ENCODE results near the gene ATP2C2.

The ATP2C2 gene

DNA sequence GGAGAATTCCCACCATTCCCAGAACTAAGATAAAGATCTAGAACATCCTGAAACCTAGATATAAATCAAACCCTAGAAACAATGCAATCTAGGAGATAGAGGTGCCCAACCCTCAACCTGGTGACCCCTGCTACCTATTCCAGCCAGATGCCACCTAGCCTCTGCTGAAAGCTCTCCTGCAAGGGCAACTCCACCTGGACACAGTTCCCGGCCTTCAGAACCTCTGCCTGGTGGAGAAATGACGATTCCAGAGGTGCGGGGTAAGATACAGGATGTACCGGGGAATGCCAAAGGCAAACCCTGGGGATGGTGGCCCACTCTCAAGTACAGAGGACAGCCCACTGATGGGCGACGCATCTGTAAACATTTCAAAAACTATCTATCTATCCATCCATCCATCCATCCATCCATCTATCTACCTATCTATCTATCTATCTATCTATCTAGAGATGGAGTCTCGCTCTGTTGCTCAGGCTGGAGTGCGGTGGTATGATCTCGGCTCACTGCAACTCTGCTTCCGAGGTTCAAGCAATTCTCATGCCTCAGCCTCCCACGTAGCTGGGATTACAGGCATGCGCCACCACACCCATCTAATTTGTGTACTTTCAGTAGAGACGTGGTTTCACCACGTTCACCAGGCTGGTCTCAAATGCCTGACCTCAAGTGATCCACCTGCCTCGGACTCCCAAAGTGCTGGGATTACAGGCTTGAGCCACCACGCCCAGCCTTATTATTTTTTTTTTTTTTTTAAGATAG lies 117.1 kb downstream of the ATP2C2 start:
- TF ChIP-seq ZNF70 (CRISPR knock-in tag; IDR thresholded peaks at IDR 0.05) (no peak), ZC3H10 (CRISPR knock-in tag; IDR thresholded peaks at IDR 0.05) (no peak), ISL1 (CRISPR knock-in tag; IDR thresholded peaks at IDR 0.05) (no peak), GLIS3 (CRISPR knock-in tag; IDR thresholded peaks at IDR 0.05) (no peak), ZFP30 (CRISPR knock-in tag; IDR thresholded peaks at IDR 0.05) (no peak), ESRRG (CRISPR knock-in tag; IDR thresholded peaks at IDR 0.05) (no peak), CSDC2 (CRISPR knock-in tag; IDR thresholded peaks at IDR 0.05) (no peak), ARNTL (CRISPR knock-in tag; IDR thresholded peaks at IDR 0.05; ENCODE audit: borderline replicate concordance, low read depth) (no peak), PPARA (CRISPR knock-in tag; IDR thresholded peaks at IDR 0.05; ENCODE audit: borderline replicate concordance) (no peak)
- TF ChIP-seq, protein P1, sequence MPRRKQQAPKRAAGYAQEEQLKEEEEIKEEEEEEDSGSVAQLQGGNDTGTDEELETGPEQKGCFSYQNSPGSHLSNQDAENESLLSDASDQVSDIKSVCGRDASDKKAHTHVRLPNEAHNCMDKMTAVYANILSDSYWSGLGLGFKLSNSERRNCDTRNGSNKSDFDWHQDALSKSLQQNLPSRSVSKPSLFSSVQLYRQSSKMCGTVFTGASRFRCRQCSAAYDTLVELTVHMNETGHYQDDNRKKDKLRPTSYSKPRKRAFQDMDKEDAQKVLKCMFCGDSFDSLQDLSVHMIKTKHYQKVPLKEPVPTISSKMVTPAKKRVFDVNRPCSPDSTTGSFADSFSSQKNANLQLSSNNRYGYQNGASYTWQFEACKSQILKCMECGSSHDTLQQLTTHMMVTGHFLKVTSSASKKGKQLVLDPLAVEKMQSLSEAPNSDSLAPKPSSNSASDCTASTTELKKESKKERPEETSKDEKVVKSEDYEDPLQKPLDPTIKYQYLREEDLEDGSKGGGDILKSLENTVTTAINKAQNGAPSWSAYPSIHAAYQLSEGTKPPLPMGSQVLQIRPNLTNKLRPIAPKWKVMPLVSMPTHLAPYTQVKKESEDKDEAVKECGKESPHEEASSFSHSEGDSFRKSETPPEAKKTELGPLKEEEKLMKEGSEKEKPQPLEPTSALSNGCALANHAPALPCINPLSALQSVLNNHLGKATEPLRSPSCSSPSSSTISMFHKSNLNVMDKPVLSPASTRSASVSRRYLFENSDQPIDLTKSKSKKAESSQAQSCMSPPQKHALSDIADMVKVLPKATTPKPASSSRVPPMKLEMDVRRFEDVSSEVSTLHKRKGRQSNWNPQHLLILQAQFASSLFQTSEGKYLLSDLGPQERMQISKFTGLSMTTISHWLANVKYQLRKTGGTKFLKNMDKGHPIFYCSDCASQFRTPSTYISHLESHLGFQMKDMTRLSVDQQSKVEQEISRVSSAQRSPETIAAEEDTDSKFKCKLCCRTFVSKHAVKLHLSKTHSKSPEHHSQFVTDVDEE (CRISPR knock-in tag; IDR thresholded peaks at IDR 0.05): no peak
- TF ChIP-seq, protein P2, sequence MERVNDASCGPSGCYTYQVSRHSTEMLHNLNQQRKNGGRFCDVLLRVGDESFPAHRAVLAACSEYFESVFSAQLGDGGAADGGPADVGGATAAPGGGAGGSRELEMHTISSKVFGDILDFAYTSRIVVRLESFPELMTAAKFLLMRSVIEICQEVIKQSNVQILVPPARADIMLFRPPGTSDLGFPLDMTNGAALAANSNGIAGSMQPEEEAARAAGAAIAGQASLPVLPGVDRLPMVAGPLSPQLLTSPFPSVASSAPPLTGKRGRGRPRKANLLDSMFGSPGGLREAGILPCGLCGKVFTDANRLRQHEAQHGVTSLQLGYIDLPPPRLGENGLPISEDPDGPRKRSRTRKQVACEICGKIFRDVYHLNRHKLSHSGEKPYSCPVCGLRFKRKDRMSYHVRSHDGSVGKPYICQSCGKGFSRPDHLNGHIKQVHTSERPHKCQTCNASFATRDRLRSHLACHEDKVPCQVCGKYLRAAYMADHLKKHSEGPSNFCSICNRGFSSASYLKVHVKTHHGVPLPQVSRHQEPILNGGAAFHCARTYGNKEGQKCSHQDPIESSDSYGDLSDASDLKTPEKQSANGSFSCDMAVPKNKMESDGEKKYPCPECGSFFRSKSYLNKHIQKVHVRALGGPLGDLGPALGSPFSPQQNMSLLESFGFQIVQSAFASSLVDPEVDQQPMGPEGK (CRISPR knock-in tag; IDR thresholded peaks at IDR 0.05; ENCODE audit: borderline replicate concordance): no peak
- no peak for ATAC-seq

DNA sequence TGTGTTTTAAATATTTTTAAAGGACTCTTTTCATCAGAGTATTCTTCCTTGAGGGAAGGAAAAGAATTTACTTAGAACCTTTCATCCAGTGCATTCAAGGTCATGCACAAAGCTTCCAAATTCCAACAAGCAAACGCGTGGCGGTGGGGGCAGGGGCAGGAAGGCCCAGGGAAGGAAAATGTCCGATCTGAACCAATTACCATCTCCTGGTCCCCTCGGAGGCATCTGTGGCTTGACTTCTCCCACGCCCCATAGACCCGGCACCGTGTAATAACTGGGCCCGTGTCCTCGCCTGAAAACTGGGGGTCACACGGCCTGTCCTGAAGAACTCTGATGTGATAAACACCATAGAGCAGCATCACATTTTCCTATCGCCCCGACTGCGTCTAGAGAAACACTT lies 117.8 kb downstream of the ATP2C2 start:
- ATAC-seq: no peak
- TF ChIP-seq BACH2 (CRISPR knock-in tag; IDR thresholded peaks at IDR 0.05; ENCODE audit: borderline replicate concordance) (no peak), ZFP3 (CRISPR knock-in tag; IDR thresholded peaks at IDR 0.05) (no peak), PPARA (CRISPR knock-in tag; IDR thresholded peaks at IDR 0.05; ENCODE audit: borderline replicate concordance) (no peak)
- TF ChIP-seq, protein P3, sequence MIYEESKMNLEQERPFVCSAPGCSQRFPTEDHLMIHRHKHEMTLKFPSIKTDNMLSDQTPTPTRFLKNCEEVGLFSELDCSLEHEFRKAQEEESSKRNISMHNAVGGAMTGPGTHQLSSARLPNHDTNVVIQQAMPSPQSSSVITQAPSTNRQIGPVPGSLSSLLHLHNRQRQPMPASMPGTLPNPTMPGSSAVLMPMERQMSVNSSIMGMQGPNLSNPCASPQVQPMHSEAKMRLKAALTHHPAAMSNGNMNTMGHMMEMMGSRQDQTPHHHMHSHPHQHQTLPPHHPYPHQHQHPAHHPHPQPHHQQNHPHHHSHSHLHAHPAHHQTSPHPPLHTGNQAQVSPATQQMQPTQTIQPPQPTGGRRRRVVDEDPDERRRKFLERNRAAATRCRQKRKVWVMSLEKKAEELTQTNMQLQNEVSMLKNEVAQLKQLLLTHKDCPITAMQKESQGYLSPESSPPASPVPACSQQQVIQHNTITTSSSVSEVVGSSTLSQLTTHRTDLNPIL (CRISPR knock-in tag; IDR thresholded peaks at IDR 0.05; ENCODE audit: low read depth): no peak

DNA sequence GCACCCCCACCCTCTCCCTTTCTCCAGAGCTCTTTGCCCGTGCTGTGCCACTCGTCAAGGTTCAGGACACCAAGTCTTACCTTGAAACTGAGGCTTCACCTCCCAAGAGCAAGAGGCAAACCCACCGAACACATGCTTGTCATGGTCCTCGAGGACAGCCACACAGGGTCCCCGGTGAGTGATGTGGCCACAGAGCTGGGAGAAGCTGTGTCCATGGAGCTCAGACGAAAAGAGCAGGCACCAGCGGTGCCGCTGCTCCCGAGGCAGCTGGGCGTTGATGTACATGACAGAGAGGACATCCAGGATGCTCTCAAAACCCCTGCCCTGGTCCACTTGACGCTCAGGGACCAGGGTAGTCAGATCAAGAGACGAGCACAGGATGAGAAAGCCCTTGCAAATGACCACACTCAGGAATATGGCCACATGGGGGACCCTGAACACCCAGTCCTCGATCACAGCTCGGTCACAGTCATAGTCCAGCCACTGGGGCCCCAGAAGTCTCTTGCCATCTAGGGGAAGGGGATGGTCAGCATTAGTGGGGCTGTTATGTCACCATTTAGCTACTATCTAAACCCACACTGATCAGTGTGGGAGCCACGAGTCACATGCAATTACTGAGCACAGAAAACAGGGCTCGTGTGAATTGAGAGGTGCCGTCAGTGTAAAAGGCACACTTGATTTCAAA lies 118.4 kb downstream of the ATP2C2 start:
- TF ChIP-seq, protein P2 (CRISPR knock-in tag; IDR thresholded peaks at IDR 0.05; ENCODE audit: borderline replicate concordance): no peak
- TF ChIP-seq BACH2 (CRISPR knock-in tag; IDR thresholded peaks at IDR 0.05; ENCODE audit: borderline replicate concordance) (no peak), TCF4 (CRISPR knock-in tag; IDR thresholded peaks at IDR 0.05; ENCODE audit: borderline replicate concordance) (no peak), ZNF565 (CRISPR knock-in tag; conservative IDR thresholded peaks at IDR 0.05; ENCODE audit: low read depth) (no peak), ZNF70 (CRISPR knock-in tag; IDR thresholded peaks at IDR 0.05) (no peak), ESRRG (CRISPR knock-in tag; IDR thresholded peaks at IDR 0.05) (no peak)
- TF ChIP-seq, protein P4, sequence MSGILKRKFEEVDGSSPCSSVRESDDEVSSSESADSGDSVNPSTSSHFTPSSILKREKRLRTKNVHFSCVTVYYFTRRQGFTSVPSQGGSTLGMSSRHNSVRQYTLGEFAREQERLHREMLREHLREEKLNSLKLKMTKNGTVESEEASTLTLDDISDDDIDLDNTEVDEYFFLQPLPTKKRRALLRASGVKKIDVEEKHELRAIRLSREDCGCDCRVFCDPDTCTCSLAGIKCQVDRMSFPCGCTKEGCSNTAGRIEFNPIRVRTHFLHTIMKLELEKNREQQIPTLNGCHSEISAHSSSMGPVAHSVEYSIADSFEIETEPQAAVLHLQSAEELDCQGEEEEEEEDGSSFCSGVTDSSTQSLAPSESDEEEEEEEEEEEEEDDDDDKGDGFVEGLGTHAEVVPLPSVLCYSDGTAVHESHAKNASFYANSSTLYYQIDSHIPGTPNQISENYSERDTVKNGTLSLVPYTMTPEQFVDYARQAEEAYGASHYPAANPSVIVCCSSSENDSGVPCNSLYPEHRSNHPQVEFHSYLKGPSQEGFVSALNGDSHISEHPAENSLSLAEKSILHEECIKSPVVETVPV (CRISPR knock-in tag; IDR thresholded peaks at IDR 0.05): no peak
- TF ChIP-seq, protein P3 (CRISPR knock-in tag; IDR thresholded peaks at IDR 0.05; ENCODE audit: low read depth): no peak
- no peak for ATAC-seq
